RPMI8226 (cell line): Measurements from ENCODE around the gene TAS2R3.

Experiments
- DNase-seq: peaks from one replicate; pipeline ENCODE4 v3.0.0-alpha.2; 2015

TAS2R3 gene

DNA sequence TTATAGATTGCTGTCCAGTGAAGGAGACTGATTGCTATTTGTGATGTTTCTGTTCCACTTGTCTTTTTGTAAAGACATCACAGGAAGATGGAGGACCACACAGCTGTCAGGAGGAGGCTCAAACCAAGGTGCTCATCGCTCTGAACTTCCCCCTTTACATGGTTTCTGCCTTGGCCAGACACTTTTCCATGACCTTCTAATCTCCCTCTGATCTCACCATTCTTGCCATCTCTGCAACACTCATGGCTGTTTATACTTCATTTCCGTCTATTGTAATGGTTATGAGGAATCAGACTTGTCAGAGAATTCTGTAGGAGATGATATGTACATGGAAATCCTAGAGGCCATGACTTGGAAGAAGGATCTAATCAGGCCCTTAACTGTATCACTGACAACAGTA is 24.4 kb downstream of the TAS2R3 start:
- DNase-seq, result no peak

GRCh38 chr7:141789917-141790316 is 26.0 kb downstream of the TAS2R3 start, which contains the start of gene TAS2R5:
TSS of gene TAS2R5 (plus strand) at chr7:141790217. CDS start at chr7:141790362, 145 bp downstream.
- no peak for DNase-seq

DNA sequence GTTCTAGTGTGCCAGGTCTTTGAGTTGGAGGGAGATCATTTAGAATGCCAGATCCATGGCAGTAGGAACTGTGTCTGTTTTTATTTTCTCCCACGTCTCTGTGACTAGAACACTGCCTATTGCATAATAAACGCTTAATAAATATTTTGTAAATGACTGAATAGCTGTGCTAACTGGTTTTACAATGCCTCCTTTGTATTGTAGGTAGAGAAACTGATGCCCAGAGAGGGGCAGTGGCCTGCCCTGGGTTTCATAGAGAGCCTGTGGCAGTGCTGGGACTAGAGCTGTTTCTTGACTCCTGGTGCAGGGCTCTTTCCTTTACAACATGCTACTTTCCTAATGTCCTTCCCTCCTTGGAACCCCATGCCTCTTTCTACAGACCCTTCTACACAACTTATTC is 28.6 kb downstream of the TAS2R3 start:
- DNase-seq, result no peak
